GM12874 (cell line): ENCODE measurements around the gene THY1.

Source experiments
- TF ChIP-seq, protein P1 (sequence below): IDR thresholded peaks from 2 replicates; pipeline ENCODE4 v1.5.1; 2011; ENCODE audit warnings: low read depth, mild to moderate bottlenecking, control low read depth, low read length, moderate library complexity; ENCODE audit not compliant: insufficient read depth

Gene THY1

GRCh38 chr11:119461229-119461963 lies 38.4 kb upstream of the THY1 start:
- TF ChIP-seq, protein P1, sequence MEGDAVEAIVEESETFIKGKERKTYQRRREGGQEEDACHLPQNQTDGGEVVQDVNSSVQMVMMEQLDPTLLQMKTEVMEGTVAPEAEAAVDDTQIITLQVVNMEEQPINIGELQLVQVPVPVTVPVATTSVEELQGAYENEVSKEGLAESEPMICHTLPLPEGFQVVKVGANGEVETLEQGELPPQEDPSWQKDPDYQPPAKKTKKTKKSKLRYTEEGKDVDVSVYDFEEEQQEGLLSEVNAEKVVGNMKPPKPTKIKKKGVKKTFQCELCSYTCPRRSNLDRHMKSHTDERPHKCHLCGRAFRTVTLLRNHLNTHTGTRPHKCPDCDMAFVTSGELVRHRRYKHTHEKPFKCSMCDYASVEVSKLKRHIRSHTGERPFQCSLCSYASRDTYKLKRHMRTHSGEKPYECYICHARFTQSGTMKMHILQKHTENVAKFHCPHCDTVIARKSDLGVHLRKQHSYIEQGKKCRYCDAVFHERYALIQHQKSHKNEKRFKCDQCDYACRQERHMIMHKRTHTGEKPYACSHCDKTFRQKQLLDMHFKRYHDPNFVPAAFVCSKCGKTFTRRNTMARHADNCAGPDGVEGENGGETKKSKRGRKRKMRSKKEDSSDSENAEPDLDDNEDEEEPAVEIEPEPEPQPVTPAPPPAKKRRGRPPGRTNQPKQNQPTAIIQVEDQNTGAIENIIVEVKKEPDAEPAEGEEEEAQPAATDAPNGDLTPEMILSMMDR = no peak

- TF ChIP-seq, protein P1 = no peak
Observed at GRCh38 chr11:119460582-119460981, 37.6 kb upstream of the THY1 start.

- TF ChIP-seq, protein P1 = no peak
Observed at GRCh38 chr11:119460097-119460496, 37.1 kb upstream of the THY1 start.

- TF ChIP-seq, protein P1 = no peak
Observed at GRCh38 chr11:119459293-119459976, 36.5 kb upstream of the THY1 start.

GRCh38 chr11:119453881-119454280 lies 30.9 kb upstream of the THY1 start:
- TF ChIP-seq, protein P1 = no peak

DNA sequence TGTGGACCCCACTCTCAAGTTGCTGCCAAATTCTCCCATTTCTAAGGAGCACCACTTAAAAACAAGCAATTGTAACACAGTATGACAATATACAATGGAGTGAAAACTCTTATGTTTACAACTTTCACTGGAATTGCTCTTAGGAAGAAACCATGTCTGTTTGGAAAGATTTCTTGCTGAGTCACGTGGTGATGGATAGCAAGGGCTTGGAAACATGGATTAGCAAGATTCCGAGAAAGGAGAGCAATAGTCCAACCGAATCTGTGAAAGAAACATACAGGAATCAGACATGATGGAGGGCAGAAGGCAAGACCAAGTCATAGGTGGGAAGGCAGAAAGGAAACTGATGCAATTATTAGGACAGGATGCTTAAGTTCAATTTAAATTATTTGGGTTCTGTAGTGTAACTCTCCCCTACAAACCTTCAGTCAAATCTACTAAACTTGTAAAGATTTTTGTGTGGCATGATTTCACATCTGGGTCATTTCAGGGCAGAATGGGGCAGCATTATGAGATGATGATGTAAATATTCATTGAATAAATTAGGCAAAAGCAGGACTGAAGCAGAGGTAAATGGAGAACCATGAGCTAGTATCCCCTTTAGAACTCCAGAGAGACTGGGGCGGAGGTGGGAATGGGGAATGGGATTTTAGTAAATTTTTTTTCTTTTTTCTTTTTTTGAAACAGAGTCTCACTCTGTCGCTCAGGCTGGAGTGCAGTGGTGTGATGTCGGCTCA lies 27.8 kb upstream of the THY1 start:
- TF ChIP-seq, protein P1 = no peak

DNA sequence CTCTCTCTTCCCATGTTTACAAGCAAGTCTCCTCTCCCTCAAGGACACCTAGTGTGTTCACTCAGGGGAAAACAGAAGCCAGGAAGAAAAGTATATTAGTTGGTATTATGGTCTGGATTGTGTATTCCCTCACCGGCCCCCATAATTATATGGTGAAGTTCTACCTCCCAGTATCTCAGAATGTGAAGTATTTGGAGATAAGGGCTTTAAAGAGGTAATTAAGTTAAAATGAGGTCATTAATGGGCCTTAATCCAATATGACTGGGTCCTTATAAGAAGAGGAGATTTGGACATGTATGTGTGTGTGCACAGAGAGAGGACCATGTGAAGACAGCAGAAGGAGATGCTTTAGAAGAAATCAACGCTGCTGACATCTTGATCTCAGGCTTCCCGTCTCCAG lies 26.5 kb upstream of the THY1 start:
- TF ChIP-seq, protein P1 = no peak
